Measurements from ENCODE around the gene PKNOX2. TPM values are rescaled to one million over a fixed set of nuclear protein-coding genes. Genes with fewer than 3 reads are reported as not detected.

Gene PKNOX2
- total and polyA plus RNA-seq, 2 of the 8 experiments (the other 6 are each of a cell fraction or from before 2014, with no cell fraction given): 2.0 TPM

- Histone ChIP-seq H2BK5ac (ENCODE audit: low read depth, low read length) (no peak overlapping the region), H3K9ac (replicated peaks in 1 of 4; ENCODE audit: extremely low read depth in 1 of 4, low read depth in 3 of 4, low read length in 3 of 4) (no peak overlapping the region), H4K20me1 (replicated peaks in 1 of 2; ENCODE audit: control insufficient read depth in 1 of 2, insufficient read depth in 2 of 2, low read length in 2 of 2) (no peaks in the 10 kb centered on the region), H3K4ac (replicated peaks; ENCODE audit: insufficient read length, low read depth, low read length) (no peak overlapping the region), H3K36me3 (ENCODE audit: control insufficient read depth in 2 of 4, insufficient read depth in 4 of 4, low read length in 3 of 4) (no peaks in the 10 kb centered on the region), H3K4me1 (replicated peaks in 1 of 4; ENCODE audit: control insufficient read depth in 3 of 4, insufficient read depth in 4 of 4, low read length in 3 of 4) (peaks cover 0 to 12% (median 9%) of the 10 kb centered on the region in 4 experiments; a peak in 5 of 7 replicates), H2BK15ac (ENCODE audit: low read length) (no peak overlapping the region), H3K56ac (replicated peaks; ENCODE audit: insufficient read length, low read depth, low read length) (no peak overlapping the region), H3K4me2 (ENCODE audit: insufficient read depth in 1 of 2, low read depth in 2 of 2, low read length in 2 of 2) (no peak overlapping the region), H3K23ac (ENCODE audit: insufficient read length) (no peak overlapping the region), H2BK20ac (ENCODE audit: low read length) (no peak overlapping the region), H3K14ac (ENCODE audit: insufficient read length) (no peak overlapping the region), H3K9me3 (ENCODE audit: insufficient read depth in 2 of 2, low read depth in 1 of 2, low read length in 1 of 2) (no peaks in the 10 kb centered on the region), H4K5ac (ENCODE audit: insufficient read length, low read depth, low read length) (no peak overlapping the region), H4K91ac (replicated peaks; ENCODE audit: insufficient read length, low read length) (no peak overlapping the region), H3K27me3 (replicated peaks in 1 of 4; ENCODE audit: control insufficient read depth in 3 of 4, extremely low read depth in 1 of 4, insufficient read depth in 3 of 4, low read length in 3 of 4) (no peaks in the 10 kb centered on the region), H3K79me1 (ENCODE audit: low read depth, low read length) (no peaks in the 10 kb centered on the region), H3K79me2 (ENCODE audit: control insufficient read depth in 1 of 2, insufficient read depth in 2 of 2, low read length in 2 of 2) (no peaks in the 10 kb centered on the region), H3K4me3 (ENCODE audit: extremely low read depth in 1 of 4, insufficient read depth in 2 of 4, low read depth in 3 of 4, low read length in 4 of 4) (no peak overlapping the region; a peak in 1 of 8 replicates), H2AK5ac (ENCODE audit: low read depth, low read length) (no peak overlapping the region), H2BK12ac (ENCODE audit: low read depth, low read length) (no peak overlapping the region), H2BK120ac (replicated peaks; ENCODE audit: low read depth, low read length) (no peak overlapping the region), H3K27ac (ENCODE audit: low read depth, low read length) (no peak overlapping the region), H2AFZ (ENCODE audit: low read length) (no peak overlapping the region), H3K23me2 (ENCODE audit: low read depth, low read length) (no peaks in the 10 kb centered on the region), H4K8ac (ENCODE audit: extremely low read depth, insufficient read depth, low read length) (no peak overlapping the region; the same call in 1 of the 2 replicates), H3K18ac (ENCODE audit: extremely low read depth, low read length) (no peak overlapping the region)
- WGBS, 2 experiments (ENCODE audit: extremely low coverage in 1 of 2, insufficient coverage in 1 of 2, insufficient read length in 1 of 2, insufficient replicate concordance in 2 of 2, low coverage in 1 of 2, low lambda C conversion rate in 2 of 2, missing lambda C conversion rate in 1 of 2): 90% methylated on average over 18 of the region's 18 CpGs; no CpG with 5 or more reads in 1 of the 2 experiments
- DNase-seq (ENCODE audit: low read depth in 1 of 2, low spot score in 2 of 2) (no peak), FAIRE-seq (no peak)
- POLR2A ChIA-PET (ENCODE audit: partially characterized antibody): interaction anchor here (1.1 kb wide), 1 partner anchor 264 kb away, joined by 3 read pairs; no protein-coding TSS in a partner anchor
- CTCF ChIA-PET (ENCODE audit: partially characterized antibody): interaction anchor here (0.6 to 12.7 kb wide), 50 partner anchors 28 to 1962 kb away, joined by 3 to 234 read pairs (median 4); partner anchors contain the start of genes CCDC15, EI24 and TMEM218
- no peak for TF ChIP-seq HDAC6 (IDR thresholded peaks at IDR 0.05; ENCODE audit: low read depth, low read length)
- TF ChIP-seq RNF2 (IDR thresholded peaks at IDR 0.05; ENCODE audit: borderline replicate concordance, low read depth, low read length, missing control alignments, poor library complexity, severe bottlenecking): no peak
- no peak for TF ChIP-seq JUND (IDR thresholded peaks at IDR 0.05; ENCODE audit: low read length)
- TF ChIP-seq BACH1 (IDR thresholded peaks at IDR 0.05; ENCODE audit: low read length): no peak
- no peak for TF ChIP-seq CTCF (IDR thresholded peaks at IDR 0.05; ENCODE audit: control extremely low read depth in 1 of 3, insufficient read depth in 1 of 3, low read depth in 1 of 3, low read length in 3 of 3)
- no peak for TF ChIP-seq RXRA (IDR thresholded peaks at IDR 0.05; ENCODE audit: insufficient read depth, low read depth, low read length)
- TF ChIP-seq MAX (IDR thresholded peaks at IDR 0.05): no peak
- no peak for TF ChIP-seq SP4 (IDR thresholded peaks at IDR 0.05; ENCODE audit: low read length)
- TF ChIP-seq KDM1A (IDR thresholded peaks at IDR 0.05; ENCODE audit: borderline replicate concordance, low read length): no peak
Observed at GRCh38 chr11:125429807-125430678, 265.5 kb downstream of the PKNOX2 start.

Data from H1 (cell line).